Mesodermal cell (in vitro differentiated cells): ENCODE measurements around the gene ALAS2.

ENCODE experiments used
- H3K27ac ChIP-seq: 2 replicates; pipeline ENCODE4 v1.7.0; 2013; ENCODE audit warnings: mild to moderate bottlenecking, low read depth, low read length, moderate library complexity; ENCODE audit not compliant: severe bottlenecking
- H3K36me3 ChIP-seq: 2 replicates; pipeline ENCODE4 v1.7.1; 2013; ENCODE audit warnings: mild to moderate bottlenecking, low read length, moderate library complexity; ENCODE audit not compliant: control insufficient read depth, insufficient read depth
- H3K4me1 ChIP-seq: one replicate; pipeline ENCODE4 v1.7.1; 2013; ENCODE audit warnings: mild to moderate bottlenecking, low read length; ENCODE audit not compliant: insufficient read depth, control insufficient read depth, poor library complexity, severe bottlenecking
- H3K4me3 ChIP-seq: 2 replicates; pipeline ENCODE4 v1.7.0; 2013; ENCODE audit warnings: low read length, control low read depth, mild to moderate bottlenecking; ENCODE audit not compliant: insufficient read depth, poor library complexity, severe bottlenecking; ENCODE audit errors: extremely low read depth
- H3K9me3 ChIP-seq: 2 replicates; pipeline ENCODE4 v1.7.1; 2013; ENCODE audit warnings: mild to moderate bottlenecking, low read length, moderate library complexity; ENCODE audit not compliant: control insufficient read depth
- WGBS, 2 experiments: methylation state at CpG; one replicate each; pipeline ENCODE4 v1.1.5; 2013; ENCODE audit warnings: missing lambda C conversion rate in 2 of 2; ENCODE audit not compliant: insufficient coverage in 2 of 2; 5-methylcytosine and 5-hydroxymethylcytosine counted together

The ALAS2 gene

GRCh38 chrX:54979432-54979831 is 51.3 kb downstream of the ALAS2 start:
- Histone ChIP-seq H3K4me3 (no peak overlapping the region), H3K27ac (no peak overlapping the region), H3K4me1 (no peaks in the 10 kb centered on the region), H3K9me3 (no peaks in the 10 kb centered on the region), H3K36me3 (no peaks in the 10 kb centered on the region)

GRCh38 chrX:54978448-54978847 is 52.3 kb downstream of the ALAS2 start:
- H3K4me1 ChIP-seq = no peaks in the 10 kb centered on the region
- H3K36me3 ChIP-seq = no peaks in the 10 kb centered on the region
- no peaks in the 10 kb centered on the region for H3K9me3 ChIP-seq
- no peak overlapping the region for H3K27ac ChIP-seq
- no peak overlapping the region for H3K4me3 ChIP-seq

GRCh38 chrX:54977387-54977786 is 53.4 kb downstream of the ALAS2 start:
- Histone ChIP-seq H3K27ac (no peak overlapping the region), H3K4me3 (no peak overlapping the region)
- WGBS, 2 experiments = no CpG with 5 or more reads among the region's 4 CpGs

GRCh38 chrX:54964766-54965497 is 65.8 kb downstream of the ALAS2 start:
- Histone ChIP-seq H3K27ac (no peak overlapping the region), H3K4me3 (no peak overlapping the region), H3K36me3 (no peaks in the 10 kb centered on the region), H3K4me1 (no peaks in the 10 kb centered on the region), H3K9me3 (no peaks in the 10 kb centered on the region)
- 57% methylated on average over 1 of the region's 4 CpGs; no CpG with 5 or more reads in 1 of the 2 experiments for WGBS, 2 experiments

More at GRCh38 chrX:54977387-54977786, 53.4 kb downstream of the ALAS2 start:
- no peaks in the 10 kb centered on the region for H3K4me1 ChIP-seq
- no peaks in the 10 kb centered on the region for H3K36me3 ChIP-seq
- H3K9me3 ChIP-seq = no peaks in the 10 kb centered on the region

- Histone ChIP-seq H3K27ac (no peak overlapping the region), H3K4me3 (no peak overlapping the region), H3K4me1 (no peaks in the 10 kb centered on the region), H3K36me3 (no peaks in the 10 kb centered on the region), H3K9me3 (no peaks in the 10 kb centered on the region)
- 100% methylated on average over 1 of the region's 1 CpG; no CpG with 5 or more reads in 1 of the 2 experiments for WGBS, 2 experiments
Observed at GRCh38 chrX:54961750-54962149, 69.0 kb downstream of the ALAS2 start.
